ENCODE results near the gene AP3B1. TPM values are rescaled to one million over a fixed set of nuclear protein-coding genes. Genes with fewer than 3 reads are reported as not detected.
A peak's percentile ranks its signal among the peaks of the same experiment; 100 is the strongest.

Gene AP3B1
- total and polyA plus RNA-seq, 12 donors, result 20.0 to 28.3 (median 23.4) TPM

- peaks cover 0 to 10% (median 0%) of the 10 kb centered on the region in 11 donors for H3K9me3 ChIP-seq
- intact Hi-C loops (cut with DNase I), result no loop called here
- H3K36me3 ChIP-seq, result peaks cover 0 to 51% (median 3%) of the 10 kb centered on the region in 9 donors
- no peaks in the 10 kb centered on the region for H3K27me3 ChIP-seq
- 92 to 100% methylated on average over 1 of the region's 1 CpG for WGBS, 2 donors
- TF ChIP-seq CTCF (IDR thresholded peaks at IDR 0.05), result no peak
- H3K4me3 ChIP-seq, result no peak overlapping the region
- no peak for DNase-seq
- no peaks in the 10 kb centered on the region for H3K4me1 ChIP-seq
- H3K27ac ChIP-seq, result no peak overlapping the region
- ATAC-seq, result no peak
These were observed 168.0 kb downstream of the AP3B1 start for GRCh38 chr5:78126536-78126935.

GRCh38 chr5:78116167-78116566 is 178.3 kb downstream of the AP3B1 start:
- DNase-seq, result no peak
- Histone ChIP-seq H3K9me3 (peaks cover 0 to 16% (median 0%) of the 10 kb centered on the region in 11 donors), H3K4me3 (no peak overlapping the region), H3K4me1 (no peaks in the 10 kb centered on the region), H3K27ac (no peak overlapping the region), H3K27me3 (no peaks in the 10 kb centered on the region), H3K36me3 (peaks cover 0 to 73% (median 22%) of the 10 kb centered on the region in 9 donors)
- no peak for TF ChIP-seq CTCF (IDR thresholded peaks at IDR 0.05)
- intact Hi-C loops (cut with DNase I), result no loop called here
- no peak for ATAC-seq
- 98% methylated on average over 1 of the region's 1 CpG for WGBS, 2 donors

- Histone ChIP-seq H3K27me3 (no peaks in the 10 kb centered on the region), H3K9me3 (peaks cover 0 to 5% (median 0%) of the 10 kb centered on the region in 11 donors), H3K36me3 (peaks cover 0 to 80% (median 22%) of the 10 kb centered on the region in 9 donors), H3K27ac (no peak overlapping the region), H3K4me3 (no peak overlapping the region), H3K4me1 (no peaks in the 10 kb centered on the region)
- intact Hi-C loops (cut with DNase I), result no loop called here
- WGBS, 2 donors, result 91 to 92% methylated on average over 5 of the region's 5 CpGs
- ATAC-seq, result peak in 1 of 8 donors; percentile 55
- no peak for DNase-seq
- TF ChIP-seq CTCF (IDR thresholded peaks at IDR 0.05), result no peak
These were observed 180.7 kb downstream of the AP3B1 start for GRCh38 chr5:78113689-78114264.

- intact Hi-C loops (cut with DNase I), result no loop called here
- Histone ChIP-seq H3K36me3 (peaks cover 0 to 80% (median 22%) of the 10 kb centered on the region in 9 donors), H3K4me3 (no peak overlapping the region), H3K27ac (no peak overlapping the region), H3K4me1 (no peaks in the 10 kb centered on the region), H3K27me3 (no peaks in the 10 kb centered on the region), H3K9me3 (no peaks in the 10 kb centered on the region)
- DNase-seq (no peak), ATAC-seq (no peak)
- 90 to 94% methylated on average over 10 of the region's 10 CpGs for WGBS, 2 donors
- no peak for TF ChIP-seq CTCF (IDR thresholded peaks at IDR 0.05)
These were observed 181.6 kb downstream of the AP3B1 start for GRCh38 chr5:78112931-78113330.
